Progenitor cell of endocrine pancreas (in vitro differentiated cells): Measurements from ENCODE around the gene CCDC154. TPM values are rescaled to one million over a fixed set of nuclear protein-coding genes. Genes with fewer than 3 reads are reported as not detected.
"Not testable (repeated sequence)": the region's sequence is repeated elsewhere in the genome, so short reads cannot be mapped to it uniquely, and the experiment has no call there.

Experiments
- DNase-seq: peaks from one replicate; pipeline ENCODE4 v3.0.0; 2021; ENCODE audit warnings: low spot score; ENCODE audit not compliant: unreplicated experiment
- H3K27ac Mint-ChIP-seq: 2 replicates; pipeline ENCODE4 v1.8.0; 2021; ENCODE audit warnings: mild to moderate bottlenecking, moderate library complexity, mixed read lengths
- H3K27me3 Mint-ChIP-seq: 2 replicates; pipeline ENCODE4 v1.8.0; 2021; ENCODE audit warnings: mixed read lengths
- H3K36me3 Mint-ChIP-seq: 2 replicates; pipeline ENCODE4 v1.8.0; 2022; ENCODE audit warnings: mixed read lengths; ENCODE audit not compliant: insufficient read depth
- H3K4me1 Mint-ChIP-seq: 2 replicates; pipeline ENCODE4 v1.8.0; 2021; ENCODE audit warnings: low read depth, mixed read lengths
- H3K4me3 Mint-ChIP-seq: 2 replicates; pipeline ENCODE4 v1.8.0; 2021; ENCODE audit warnings: low read depth, mild to moderate bottlenecking, moderate library complexity, mixed read lengths
- H3K9me3 Mint-ChIP-seq: 2 replicates; pipeline ENCODE4 v1.8.0; 2021; ENCODE audit warnings: low read depth, mixed read lengths
- total RNA-seq: library from RNA; stranded (reverse); gene quantifications from 2 replicates; pipeline ENCODE4 v1.2.1, GENCODE V29; 2021
- TF ChIP-seq, protein P1 (sequence below): fragments of 200-600 bp; sonication (generic); IDR thresholded peaks from one replicate; pipeline ENCODE4 v1.5.0; 2021; ENCODE audit warnings: antibody characterized with exemption, mild to moderate bottlenecking; ENCODE audit not compliant: unreplicated experiment

Gene CCDC154
- total RNA-seq, 1 donor from 2014 or later = 5.7 TPM

DNA sequence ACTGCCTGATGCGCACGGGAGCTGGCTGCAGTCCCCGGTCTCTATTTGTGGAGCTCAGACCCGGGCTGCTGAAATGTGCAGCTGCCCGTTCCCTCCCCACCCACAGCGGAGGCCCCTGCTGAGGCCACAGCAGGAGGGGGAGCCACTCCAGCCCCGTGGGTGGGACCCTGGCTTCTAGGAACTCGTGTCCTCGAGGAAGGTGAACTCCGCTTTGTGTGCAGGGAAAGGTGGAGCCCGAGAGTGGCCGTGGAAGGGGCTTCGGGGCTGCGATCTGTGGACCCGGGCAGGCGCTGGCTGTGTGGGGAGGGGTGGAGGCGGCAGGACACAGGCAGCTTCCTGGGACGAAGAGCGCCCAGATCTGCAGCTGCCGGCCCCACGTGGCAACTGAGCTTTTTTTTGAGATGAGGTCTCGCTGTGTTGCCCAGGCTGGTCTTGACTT lies 2.9 kb downstream of the CCDC154 start:
- no peak overlapping the region for H3K4me3 Mint-ChIP-seq
- H3K4me1 Mint-ChIP-seq = no peaks in the 10 kb centered on the region
- H3K27ac Mint-ChIP-seq = no peak overlapping the region
- H3K36me3 Mint-ChIP-seq = no peaks in the 10 kb centered on the region
- no peaks in the 10 kb centered on the region for H3K27me3 Mint-ChIP-seq
- TF ChIP-seq, protein P1, sequence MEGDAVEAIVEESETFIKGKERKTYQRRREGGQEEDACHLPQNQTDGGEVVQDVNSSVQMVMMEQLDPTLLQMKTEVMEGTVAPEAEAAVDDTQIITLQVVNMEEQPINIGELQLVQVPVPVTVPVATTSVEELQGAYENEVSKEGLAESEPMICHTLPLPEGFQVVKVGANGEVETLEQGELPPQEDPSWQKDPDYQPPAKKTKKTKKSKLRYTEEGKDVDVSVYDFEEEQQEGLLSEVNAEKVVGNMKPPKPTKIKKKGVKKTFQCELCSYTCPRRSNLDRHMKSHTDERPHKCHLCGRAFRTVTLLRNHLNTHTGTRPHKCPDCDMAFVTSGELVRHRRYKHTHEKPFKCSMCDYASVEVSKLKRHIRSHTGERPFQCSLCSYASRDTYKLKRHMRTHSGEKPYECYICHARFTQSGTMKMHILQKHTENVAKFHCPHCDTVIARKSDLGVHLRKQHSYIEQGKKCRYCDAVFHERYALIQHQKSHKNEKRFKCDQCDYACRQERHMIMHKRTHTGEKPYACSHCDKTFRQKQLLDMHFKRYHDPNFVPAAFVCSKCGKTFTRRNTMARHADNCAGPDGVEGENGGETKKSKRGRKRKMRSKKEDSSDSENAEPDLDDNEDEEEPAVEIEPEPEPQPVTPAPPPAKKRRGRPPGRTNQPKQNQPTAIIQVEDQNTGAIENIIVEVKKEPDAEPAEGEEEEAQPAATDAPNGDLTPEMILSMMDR = no peak
- H3K9me3 Mint-ChIP-seq = no peaks in the 10 kb centered on the region
- no peak for DNase-seq

- not testable (repeated sequence) for H3K27me3 Mint-ChIP-seq, DNase-seq, H3K9me3 Mint-ChIP-seq, H3K36me3 Mint-ChIP-seq, H3K4me1 Mint-ChIP-seq, H3K4me3 Mint-ChIP-seq, H3K27ac Mint-ChIP-seq
These were observed 4.7 kb downstream of the CCDC154 start for GRCh38 chr16:1439699-1440074.

- TF ChIP-seq, protein P1 = no peak
- no peak overlapping the region for H3K4me3 Mint-ChIP-seq
- H3K27me3 Mint-ChIP-seq = no peaks in the 10 kb centered on the region
- no peaks in the 10 kb centered on the region for H3K4me1 Mint-ChIP-seq
- DNase-seq = no peak
- H3K9me3 Mint-ChIP-seq = no peaks in the 10 kb centered on the region
- no peak overlapping the region for H3K27ac Mint-ChIP-seq
- H3K36me3 Mint-ChIP-seq = no peaks in the 10 kb centered on the region
These were observed 5.2 kb downstream of the CCDC154 start for GRCh38 chr16:1439058-1439698.

DNA sequence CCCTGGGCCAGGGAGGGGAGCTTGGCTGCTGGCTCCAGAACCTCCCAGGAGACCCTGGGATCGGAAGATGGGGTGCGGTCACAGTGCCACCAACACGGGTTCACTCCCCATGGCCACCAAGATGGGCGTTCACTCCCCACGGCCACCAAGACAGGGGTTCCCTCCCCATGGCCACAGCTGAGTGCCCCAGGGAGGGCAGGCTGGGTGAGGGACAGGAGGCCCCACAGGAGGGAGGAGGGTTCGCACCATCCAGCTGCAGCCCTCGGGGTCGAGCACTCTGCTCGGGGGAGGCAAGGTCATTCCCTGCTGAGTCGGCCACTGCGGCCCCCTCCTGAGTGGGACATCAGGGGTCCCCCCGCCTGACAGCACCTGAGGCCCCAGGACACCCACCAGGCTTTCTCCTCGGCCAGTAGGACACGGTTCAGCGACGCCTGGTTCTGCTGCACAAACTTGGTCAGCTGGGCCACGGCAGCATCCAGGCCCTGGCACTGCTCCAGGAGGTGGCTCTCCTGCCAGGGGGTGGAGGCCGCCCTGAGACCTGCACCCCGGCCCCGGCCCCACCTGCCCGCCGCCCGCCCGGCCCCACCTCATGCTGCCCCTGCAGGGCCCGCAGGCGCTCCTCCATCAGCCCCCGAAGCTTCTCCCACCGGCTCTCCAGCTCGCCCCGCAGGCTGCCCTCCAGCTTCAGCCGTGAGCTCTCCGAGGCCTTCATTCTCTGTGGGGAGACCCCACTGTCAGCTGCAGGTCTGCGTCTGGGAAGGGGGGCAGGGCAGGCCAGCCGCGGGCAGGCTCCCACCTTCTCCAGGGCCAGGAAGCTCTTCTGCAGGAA lies 5.9 kb downstream of the CCDC154 start:
- no peak overlapping the region for H3K4me3 Mint-ChIP-seq
- H3K27me3 Mint-ChIP-seq = no peaks in the 10 kb centered on the region
- no peaks in the 10 kb centered on the region for H3K4me1 Mint-ChIP-seq
- H3K9me3 Mint-ChIP-seq = no peaks in the 10 kb centered on the region
- DNase-seq = no peak
- no peak overlapping the region for H3K27ac Mint-ChIP-seq
- TF ChIP-seq, protein P1 = no peak
- no peaks in the 10 kb centered on the region for H3K36me3 Mint-ChIP-seq

- no peaks in the 10 kb centered on the region for H3K36me3 Mint-ChIP-seq
These were observed 6.8 kb downstream of the CCDC154 start for GRCh38 chr16:1437606-1438005.

More at GRCh38 chr16:1437606-1438005, 6.8 kb downstream of the CCDC154 start:
- Mint-ChIP-seq H3K27me3 (no peaks in the 10 kb centered on the region), H3K9me3 (no peaks in the 10 kb centered on the region), H3K4me3 (no peak overlapping the region), H3K27ac (no peak overlapping the region), H3K4me1 (no peaks in the 10 kb centered on the region)
- no peak for DNase-seq
- TF ChIP-seq, protein P1 = no peak
